ENCODE results near the gene ARSB.
A peak's percentile ranks its signal among the peaks of the same experiment; 100 is the strongest.

The ARSB gene

GRCh38 chr5:78985116-78985724 lies at the start of gene ARSB:
Gene ARSB (minus strand): TSS chr5:78985310. CDS start chr5:78985248, 62 bp downstream.
- Histone ChIP-seq H3K9me3 (ENCODE audit: control insufficient read depth, insufficient read depth, low read length) (no peaks in the 10 kb centered on the region), H3K9ac (ENCODE audit: low read depth, low read length) (peak within 1 kb of the TSS; percentile 80), H3K36me3 (ENCODE audit: insufficient read depth, low read length) (no peaks in the 10 kb centered on the region), H3K4me1 (ENCODE audit: insufficient read depth, low read length) (peaks cover 3% of the 10 kb centered on the region)

GRCh38 chr5:79032782-79033181 lies 47.7 kb upstream of the ARSB start:
- H3K9ac ChIP-seq (ENCODE audit: low read depth, low read length): no peak overlapping the region
- no peaks in the 10 kb centered on the region for H3K9me3 ChIP-seq (ENCODE audit: control insufficient read depth, insufficient read depth, low read length)
- H3K36me3 ChIP-seq (ENCODE audit: insufficient read depth, low read length): no peaks in the 10 kb centered on the region

GRCh38 chr5:79032031-79032695 lies 47.1 kb upstream of the ARSB start:
- H3K36me3 ChIP-seq (ENCODE audit: insufficient read depth, low read length): no peaks in the 10 kb centered on the region
- no peak overlapping the region for H3K9ac ChIP-seq (ENCODE audit: low read depth, low read length)
- no peaks in the 10 kb centered on the region for H3K9me3 ChIP-seq (ENCODE audit: control insufficient read depth, insufficient read depth, low read length)
- H3K4me1 ChIP-seq (ENCODE audit: insufficient read depth, low read length): no peaks in the 10 kb centered on the region

More at GRCh38 chr5:79032782-79033181, 47.7 kb upstream of the ARSB start:
- no peaks in the 10 kb centered on the region for H3K4me1 ChIP-seq (ENCODE audit: insufficient read depth, low read length)

- no peaks in the 10 kb centered on the region for H3K9me3 ChIP-seq (ENCODE audit: control insufficient read depth, insufficient read depth, low read length)
- no peak overlapping the region for H3K9ac ChIP-seq (ENCODE audit: low read depth, low read length)
- no peaks in the 10 kb centered on the region for H3K4me1 ChIP-seq (ENCODE audit: insufficient read depth, low read length)
- no peaks in the 10 kb centered on the region for H3K36me3 ChIP-seq (ENCODE audit: insufficient read depth, low read length)
Measured at GRCh38 chr5:79031485-79031867, 46.4 kb upstream of the ARSB start.

- Histone ChIP-seq H3K4me1 (ENCODE audit: insufficient read depth, low read length) (no peaks in the 10 kb centered on the region), H3K9me3 (ENCODE audit: control insufficient read depth, insufficient read depth, low read length) (no peaks in the 10 kb centered on the region), H3K9ac (ENCODE audit: low read depth, low read length) (no peak overlapping the region), H3K36me3 (ENCODE audit: insufficient read depth, low read length) (no peaks in the 10 kb centered on the region)
Measured at GRCh38 chr5:79030663-79031484, 45.8 kb upstream of the ARSB start.

GRCh38 chr5:79025054-79025472 lies 40.0 kb upstream of the ARSB start:
- Histone ChIP-seq H3K36me3 (ENCODE audit: insufficient read depth, low read length) (no peaks in the 10 kb centered on the region), H3K9me3 (ENCODE audit: control insufficient read depth, insufficient read depth, low read length) (no peaks in the 10 kb centered on the region), H3K9ac (ENCODE audit: low read depth, low read length) (peak overlapping the region; percentile 40), H3K4me1 (ENCODE audit: insufficient read depth, low read length) (peaks cover 12% of the 10 kb centered on the region; the same call in 1 of the 2 replicates)

- Histone ChIP-seq H3K9me3 (ENCODE audit: control insufficient read depth, insufficient read depth, low read length) (no peaks in the 10 kb centered on the region), H3K4me1 (ENCODE audit: insufficient read depth, low read length) (peaks cover 12% of the 10 kb centered on the region; the same call in 1 of the 2 replicates), H3K36me3 (ENCODE audit: insufficient read depth, low read length) (no peaks in the 10 kb centered on the region), H3K9ac (ENCODE audit: low read depth, low read length) (no peak overlapping the region)
Measured at GRCh38 chr5:79023947-79024346, 38.8 kb upstream of the ARSB start.

GRCh38 chr5:79023348-79023747 lies 38.2 kb upstream of the ARSB start:
- peaks cover 12% of the 10 kb centered on the region; the same call in 1 of the 2 replicates for H3K4me1 ChIP-seq (ENCODE audit: insufficient read depth, low read length)
- H3K36me3 ChIP-seq (ENCODE audit: insufficient read depth, low read length): no peaks in the 10 kb centered on the region
- H3K9me3 ChIP-seq (ENCODE audit: control insufficient read depth, insufficient read depth, low read length): no peaks in the 10 kb centered on the region
- H3K9ac ChIP-seq (ENCODE audit: low read depth, low read length): no peak overlapping the region

- Histone ChIP-seq H3K4me1 (ENCODE audit: insufficient read depth, low read length) (peaks cover 12% of the 10 kb centered on the region; the same call in 1 of the 2 replicates), H3K9me3 (ENCODE audit: control insufficient read depth, insufficient read depth, low read length) (no peaks in the 10 kb centered on the region), H3K36me3 (ENCODE audit: insufficient read depth, low read length) (no peaks in the 10 kb centered on the region), H3K9ac (ENCODE audit: low read depth, low read length) (no peak overlapping the region)
Measured at GRCh38 chr5:79022771-79023170, 37.7 kb upstream of the ARSB start.

GRCh38 chr5:79021753-79022152 lies 36.6 kb upstream of the ARSB start:
- H3K36me3 ChIP-seq (ENCODE audit: insufficient read depth, low read length): no peaks in the 10 kb centered on the region
- H3K9ac ChIP-seq (ENCODE audit: low read depth, low read length): peak overlapping the region; percentile 35
- peaks cover 12% of the 10 kb centered on the region; the same call in 1 of the 2 replicates for H3K4me1 ChIP-seq (ENCODE audit: insufficient read depth, low read length)
- H3K9me3 ChIP-seq (ENCODE audit: control insufficient read depth, insufficient read depth, low read length): no peaks in the 10 kb centered on the region

GRCh38 chr5:79020861-79021561 lies 35.9 kb upstream of the ARSB start:
- Histone ChIP-seq H3K4me1 (ENCODE audit: insufficient read depth, low read length) (peaks cover 12% of the 10 kb centered on the region; the same call in 1 of the 2 replicates), H3K36me3 (ENCODE audit: insufficient read depth, low read length) (no peaks in the 10 kb centered on the region), H3K9ac (ENCODE audit: low read depth, low read length) (peak overlapping the region; percentile 35), H3K9me3 (ENCODE audit: control insufficient read depth, insufficient read depth, low read length) (no peaks in the 10 kb centered on the region)

GRCh38 chr5:79014631-79015030 lies 29.5 kb upstream of the ARSB start:
- Histone ChIP-seq H3K9ac (ENCODE audit: low read depth, low read length) (no peak overlapping the region), H3K4me1 (ENCODE audit: insufficient read depth, low read length) (no peaks in the 10 kb centered on the region), H3K36me3 (ENCODE audit: insufficient read depth, low read length) (no peaks in the 10 kb centered on the region), H3K9me3 (ENCODE audit: control insufficient read depth, insufficient read depth, low read length) (peaks cover 5% of the 10 kb centered on the region)

GRCh38 chr5:79011869-79012268 lies 26.8 kb upstream of the ARSB start:
- Histone ChIP-seq H3K4me1 (ENCODE audit: insufficient read depth, low read length) (no peaks in the 10 kb centered on the region), H3K9ac (ENCODE audit: low read depth, low read length) (no peak overlapping the region), H3K36me3 (ENCODE audit: insufficient read depth, low read length) (no peaks in the 10 kb centered on the region), H3K9me3 (ENCODE audit: control insufficient read depth, insufficient read depth, low read length) (peaks cover 5% of the 10 kb centered on the region)

GRCh38 chr5:79011219-79011836 lies 26.2 kb upstream of the ARSB start:
- no peaks in the 10 kb centered on the region for H3K36me3 ChIP-seq (ENCODE audit: insufficient read depth, low read length)
- H3K9ac ChIP-seq (ENCODE audit: low read depth, low read length): no peak overlapping the region
- peaks cover 5% of the 10 kb centered on the region for H3K9me3 ChIP-seq (ENCODE audit: control insufficient read depth, insufficient read depth, low read length)
- H3K4me1 ChIP-seq (ENCODE audit: insufficient read depth, low read length): no peaks in the 10 kb centered on the region
